Caco-2 (cell line): ENCODE data around the gene ADARB1. TPM values are rescaled to one million over a fixed set of nuclear protein-coding genes. Genes with fewer than 3 reads are reported as not detected.

Experiments
- BruUV-seq: library from RNA; stranded (reverse); fragments of 400-500 nt; replicated peaks from 2 replicates; lab custom pipeline; 2021; lab: Mats Ljungman, UMichigan
- CTCF ChIA-PET: fragments of 300-600 bp; sonication (Branson Sonifier 250); formaldehyde crosslinking; loops from one replicate; lab custom pipeline; 2022; ENCODE audit warnings: antibody characterized with exemption; lab: Charles Lee
- POLR2A ChIA-PET: fragments of 300-600 bp; sonication (Branson Sonifier 250); formaldehyde crosslinking; loops from one replicate; lab custom pipeline; 2022; ENCODE audit warnings: antibody characterized with exemption; lab: Charles Lee
- DNase-seq, 2 experiments: peaks; one replicate each; pipeline versions ENCODE4 v3.0.0 to v3.0.0-alpha.2; 2020 to 2022
- H3K27me3 ChIP-seq: replicated peaks from 2 replicates; pipeline ENCODE4 v1.6.0; 2011; ENCODE audit warnings: low read length; ENCODE audit not compliant: control insufficient read depth, insufficient read depth
- H3K36me3 ChIP-seq: 2 replicates; pipeline ENCODE4 v1.5.1; 2011; ENCODE audit warnings: low read length; ENCODE audit not compliant: control insufficient read depth, insufficient read depth
- H3K4me1 ChIP-seq: fragments of 250-450 bp; sonication (Bioruptor Pico); 2 replicates; pipeline ENCODE4 v1.5.1; 2020; ENCODE audit warnings: mild to moderate bottlenecking
- H3K4me3 ChIP-seq: 2 replicates; pipeline ENCODE4 v1.5.1; 2011; ENCODE audit warnings: low read depth, mild to moderate bottlenecking, control low read depth, low read length
- H3K9me3 ChIP-seq: fragments of 250-450 bp; sonication (Bioruptor Pico); 2 replicates; pipeline ENCODE4 v1.5.1; 2020; ENCODE audit warnings: mild to moderate bottlenecking, moderate library complexity
- H3K27ac Mint-ChIP-seq: one replicate; pipeline ENCODE4 v1.8.0; 2022; ENCODE audit warnings: mixed read lengths; ENCODE audit not compliant: unreplicated experiment
- H3K27me3 Mint-ChIP-seq: one replicate; pipeline ENCODE4 v1.8.0; 2022; ENCODE audit warnings: mixed read lengths; ENCODE audit not compliant: insufficient read depth, unreplicated experiment
- H3K36me3 Mint-ChIP-seq: one replicate; pipeline ENCODE4 v1.8.0; 2022; ENCODE audit warnings: mild to moderate bottlenecking, mixed read lengths; ENCODE audit not compliant: insufficient read depth, unreplicated experiment
- H3K4me1 Mint-ChIP-seq: one replicate; pipeline ENCODE4 v1.8.0; 2022; ENCODE audit warnings: low read depth, mixed read lengths; ENCODE audit not compliant: unreplicated experiment
- H3K4me3 Mint-ChIP-seq: one replicate; pipeline ENCODE4 v1.8.0; 2022; ENCODE audit warnings: mild to moderate bottlenecking, moderate library complexity, mixed read lengths; ENCODE audit not compliant: unreplicated experiment
- H3K9me3 Mint-ChIP-seq: one replicate; pipeline ENCODE4 v1.8.0; 2022; ENCODE audit warnings: mixed read lengths; ENCODE audit not compliant: unreplicated experiment
- intact Hi-C: fragments of 100-400 bp; cut with micrococcal nuclease; formaldehyde crosslinking; loops from one replicate; pipeline ENCODE4 v1.10.0; 2022; ENCODE audit not compliant: unreplicated experiment
- total RNA-seq: library from RNA; stranded (reverse); gene quantifications from 2 replicates; pipeline ENCODE4 v1.2.3, GENCODE V29; 2022
- TF ChIP-seq, protein P1 (sequence below), 2 experiments: fragments of 200-600 bp in 1 of 2; IDR thresholded peaks; 1 replicate in 1 of 2; 2 replicates in 1 of 2; pipeline versions ENCODE4 v1.5.1 to v1.8.0; 2011 to 2022; ENCODE audit warnings: antibody characterized with exemption in 1 of 2, control low read depth in 1 of 2, inconsistent platforms in 1 of 2, low read depth in 1 of 2, low read length in 1 of 2, mild to moderate bottlenecking in 1 of 2, moderate library complexity in 1 of 2; ENCODE audit not compliant: insufficient read depth in 1 of 2, severe bottlenecking in 1 of 2, unreplicated experiment in 1 of 2

The ADARB1 gene
- total RNA-seq, 1 experiment from 2014 or later = 25.4 TPM

DNA sequence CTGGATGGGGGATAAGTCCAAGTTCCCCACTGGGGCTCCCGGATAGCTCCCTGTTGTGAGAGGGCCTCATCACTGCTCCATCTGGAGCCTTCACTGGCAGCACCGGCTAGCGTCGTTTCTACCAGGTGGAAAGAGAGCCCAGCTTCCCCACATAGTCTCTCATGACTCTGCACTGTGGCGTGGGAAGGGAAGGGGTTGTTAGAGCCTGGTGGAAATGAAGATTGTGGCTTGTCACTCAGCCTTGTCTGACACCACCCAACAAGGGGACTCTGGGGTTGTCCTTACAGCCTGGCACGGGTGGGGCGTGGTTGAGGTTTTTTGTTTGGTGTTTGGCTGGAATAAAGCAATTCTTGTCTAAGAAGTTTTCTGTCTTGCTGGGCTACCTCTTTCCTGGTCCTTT is 94.6 kb downstream of the ADARB1 start:
- Mint-ChIP-seq H3K9me3 (no peaks in the 10 kb centered on the region), H3K27me3 (no peaks in the 10 kb centered on the region), H3K4me1 (no peaks in the 10 kb centered on the region), H3K4me3 (no peak overlapping the region), H3K27ac (no peak overlapping the region), H3K36me3 (no peaks in the 10 kb centered on the region)
- TF ChIP-seq, protein P1, sequence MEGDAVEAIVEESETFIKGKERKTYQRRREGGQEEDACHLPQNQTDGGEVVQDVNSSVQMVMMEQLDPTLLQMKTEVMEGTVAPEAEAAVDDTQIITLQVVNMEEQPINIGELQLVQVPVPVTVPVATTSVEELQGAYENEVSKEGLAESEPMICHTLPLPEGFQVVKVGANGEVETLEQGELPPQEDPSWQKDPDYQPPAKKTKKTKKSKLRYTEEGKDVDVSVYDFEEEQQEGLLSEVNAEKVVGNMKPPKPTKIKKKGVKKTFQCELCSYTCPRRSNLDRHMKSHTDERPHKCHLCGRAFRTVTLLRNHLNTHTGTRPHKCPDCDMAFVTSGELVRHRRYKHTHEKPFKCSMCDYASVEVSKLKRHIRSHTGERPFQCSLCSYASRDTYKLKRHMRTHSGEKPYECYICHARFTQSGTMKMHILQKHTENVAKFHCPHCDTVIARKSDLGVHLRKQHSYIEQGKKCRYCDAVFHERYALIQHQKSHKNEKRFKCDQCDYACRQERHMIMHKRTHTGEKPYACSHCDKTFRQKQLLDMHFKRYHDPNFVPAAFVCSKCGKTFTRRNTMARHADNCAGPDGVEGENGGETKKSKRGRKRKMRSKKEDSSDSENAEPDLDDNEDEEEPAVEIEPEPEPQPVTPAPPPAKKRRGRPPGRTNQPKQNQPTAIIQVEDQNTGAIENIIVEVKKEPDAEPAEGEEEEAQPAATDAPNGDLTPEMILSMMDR (IDR thresholded peaks at IDR 0.05; ENCODE audit: insufficient read depth in 1 of 2, low read depth in 1 of 2, low read length in 1 of 2, severe bottlenecking in 1 of 2, unreplicated experiment in 1 of 2) = no peak
- ChIA-PET CTCF (no interaction called here), POLR2A (interaction anchor here (0.6 kb wide), 1 partner anchor 302 kb away, joined by 3 read pairs; no protein-coding TSS in a partner anchor)
- no peak for DNase-seq
- no TSS peak for BruUV-seq
- Histone ChIP-seq H3K4me3 (no peak overlapping the region), H3K9me3 (no peaks in the 10 kb centered on the region), H3K36me3 (no peaks in the 10 kb centered on the region), H3K4me1 (no peaks in the 10 kb centered on the region), H3K27me3 (no peaks in the 10 kb centered on the region)
- intact Hi-C loops = no loop called here

DNA sequence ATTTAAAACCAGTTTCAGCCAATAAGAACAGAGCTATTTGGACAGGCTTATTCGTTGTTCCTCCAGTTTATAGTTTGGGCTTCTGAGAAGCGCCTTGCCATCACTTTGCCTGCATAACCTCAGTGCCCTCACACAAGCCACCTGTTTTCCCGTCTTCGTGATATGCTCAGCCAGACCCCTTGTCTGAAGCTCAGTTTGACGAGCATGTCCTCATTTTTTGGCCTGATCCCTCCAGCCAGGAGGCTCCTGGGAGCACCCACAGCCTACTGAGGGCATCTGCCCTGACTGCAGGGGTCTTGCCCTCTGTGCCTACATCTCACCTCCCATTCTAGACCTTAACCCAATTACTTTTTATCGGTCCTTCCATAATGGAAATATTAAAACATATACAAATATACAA is 95.3 kb downstream of the ADARB1 start:
- TF ChIP-seq, protein P1 (IDR thresholded peaks at IDR 0.05; ENCODE audit: insufficient read depth in 1 of 2, low read depth in 1 of 2, low read length in 1 of 2, severe bottlenecking in 1 of 2, unreplicated experiment in 1 of 2) = no peak
- no peak for DNase-seq
- ChIA-PET CTCF (no interaction called here), POLR2A (interaction anchor here (0.6 kb wide), 1 partner anchor 302 kb away, joined by 3 read pairs; no protein-coding TSS in a partner anchor)
- intact Hi-C loops = no loop called here
- Mint-ChIP-seq H3K4me3 (no peak overlapping the region), H3K27ac (no peak overlapping the region), H3K4me1 (no peaks in the 10 kb centered on the region), H3K36me3 (no peaks in the 10 kb centered on the region), H3K27me3 (no peaks in the 10 kb centered on the region), H3K9me3 (no peaks in the 10 kb centered on the region)
- H3K36me3 ChIP-seq = no peaks in the 10 kb centered on the region
- H3K27me3 ChIP-seq = no peaks in the 10 kb centered on the region
- H3K4me3 ChIP-seq = no peak overlapping the region
- H3K4me1 ChIP-seq = no peaks in the 10 kb centered on the region
- no TSS peak for BruUV-seq
- H3K9me3 ChIP-seq = no peaks in the 10 kb centered on the region

DNA sequence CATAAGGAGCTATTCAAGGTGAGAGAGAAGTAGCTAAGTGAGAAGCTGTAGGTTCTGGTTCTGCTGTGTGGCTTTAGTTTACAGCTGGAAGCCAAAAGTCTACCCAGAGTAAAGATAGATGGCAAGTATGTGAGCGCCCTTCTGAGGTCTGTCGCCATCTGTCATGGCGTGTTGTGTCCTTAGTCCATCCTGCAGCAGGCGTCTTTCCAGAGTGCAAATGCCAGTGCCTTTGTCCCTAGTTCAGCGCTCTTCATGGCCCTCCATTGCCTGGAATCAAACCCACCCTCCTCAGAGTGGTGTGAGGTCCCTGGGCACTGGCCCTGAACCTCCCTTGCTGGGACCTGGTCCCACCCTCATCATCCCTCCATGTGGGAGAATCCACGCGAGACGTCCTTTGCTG is 96.6 kb downstream of the ADARB1 start:
- Mint-ChIP-seq H3K36me3 (peaks cover under 1% of the 10 kb centered on the region), H3K9me3 (no peaks in the 10 kb centered on the region), H3K27ac (no peak overlapping the region), H3K4me1 (no peaks in the 10 kb centered on the region), H3K4me3 (no peak overlapping the region), H3K27me3 (no peaks in the 10 kb centered on the region)
- no peak for DNase-seq
- intact Hi-C loops = no loop called here
- Histone ChIP-seq H3K9me3 (no peaks in the 10 kb centered on the region), H3K36me3 (no peaks in the 10 kb centered on the region), H3K27me3 (no peaks in the 10 kb centered on the region), H3K4me1 (no peaks in the 10 kb centered on the region), H3K4me3 (no peak overlapping the region)
- ChIA-PET POLR2A (no interaction called here), CTCF (no interaction called here)
- no TSS peak for BruUV-seq
- TF ChIP-seq, protein P1 (IDR thresholded peaks at IDR 0.05; ENCODE audit: insufficient read depth in 1 of 2, low read depth in 1 of 2, low read length in 1 of 2, severe bottlenecking in 1 of 2, unreplicated experiment in 1 of 2) = no peak
